GM19395 (cell line): ENCODE results near the gene ICE2.

ENCODE experiments used
- ATAC-seq: cut with Tn5 transposase; IDR thresholded peaks from one replicate; pipeline ENCODE4 v1.9.1; 2021; ENCODE audit warnings: mild to moderate bottlenecking, moderate library complexity; ENCODE audit not compliant: unreplicated experiment

The ICE2 gene

DNA sequence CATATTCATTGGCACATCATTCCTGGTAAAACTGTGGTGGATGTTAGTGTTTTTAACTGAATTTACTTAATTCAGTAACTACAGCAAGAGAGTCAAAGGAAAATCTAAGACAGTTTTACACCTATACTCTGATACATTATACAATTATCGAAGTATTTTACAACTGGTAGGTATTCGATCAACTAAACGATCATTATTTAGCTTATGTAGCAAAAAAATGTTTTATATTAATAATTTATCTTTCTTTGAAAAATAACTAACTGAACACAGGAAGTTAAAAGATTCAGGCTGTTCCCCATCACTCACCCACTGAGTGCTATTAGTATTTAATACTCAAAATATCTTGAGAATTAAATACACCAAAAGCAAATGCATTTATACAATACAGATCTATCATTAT, 21.0 kb downstream of the ICE2 start:
- ATAC-seq, result no peak

DNA sequence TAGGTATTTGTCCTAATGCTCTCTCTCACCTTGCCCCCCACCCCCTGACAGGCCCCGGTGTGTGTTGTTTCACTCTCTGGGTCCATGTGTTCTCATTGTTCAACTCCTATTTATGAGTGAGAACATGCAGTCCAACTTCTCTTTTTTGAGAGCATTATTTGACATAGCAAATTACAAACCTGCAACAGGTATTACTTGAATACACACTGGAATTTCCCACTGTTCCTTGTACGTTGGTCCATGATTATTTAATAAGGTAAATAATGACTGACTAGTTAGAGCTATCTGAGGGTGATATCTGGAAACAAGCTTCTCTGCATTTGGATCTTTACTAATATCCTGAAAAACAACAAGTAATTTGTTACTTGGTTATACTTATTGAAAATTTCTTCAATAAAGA, 24.1 kb downstream of the ICE2 start:
- ATAC-seq, result no peak

DNA sequence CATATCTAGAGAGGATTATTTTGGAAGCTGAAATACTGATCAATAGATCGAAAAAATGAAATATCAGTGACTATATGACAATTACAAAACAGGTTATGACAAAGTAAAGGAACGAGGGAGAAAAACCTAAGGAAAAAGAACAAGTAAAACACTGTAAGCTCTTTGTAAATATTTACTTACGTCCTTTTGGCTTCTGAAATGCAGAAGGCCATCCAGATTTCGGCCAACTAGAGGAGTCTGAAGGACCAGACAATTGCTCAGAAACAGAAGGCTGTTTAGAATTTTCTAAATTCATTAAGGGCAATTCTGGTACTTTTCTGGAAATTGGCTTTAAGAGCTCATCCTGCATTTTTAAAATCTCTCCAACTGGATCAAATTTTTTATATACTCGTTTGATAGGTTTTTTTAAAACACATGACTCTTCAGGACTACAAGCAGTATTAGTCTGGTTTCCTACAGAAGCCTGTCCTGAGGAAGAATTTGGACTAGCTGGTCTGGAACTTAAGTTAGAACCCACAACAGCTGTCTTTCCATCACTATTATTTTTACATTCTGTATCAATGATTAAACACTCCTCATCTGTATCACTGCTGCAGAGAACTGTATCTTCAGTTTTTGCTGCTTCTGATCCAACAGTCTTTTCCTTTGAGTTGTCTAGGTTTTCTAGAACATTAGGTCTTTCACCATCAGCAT, 30.1 kb downstream of the ICE2 start:
- ATAC-seq, result no peak

DNA sequence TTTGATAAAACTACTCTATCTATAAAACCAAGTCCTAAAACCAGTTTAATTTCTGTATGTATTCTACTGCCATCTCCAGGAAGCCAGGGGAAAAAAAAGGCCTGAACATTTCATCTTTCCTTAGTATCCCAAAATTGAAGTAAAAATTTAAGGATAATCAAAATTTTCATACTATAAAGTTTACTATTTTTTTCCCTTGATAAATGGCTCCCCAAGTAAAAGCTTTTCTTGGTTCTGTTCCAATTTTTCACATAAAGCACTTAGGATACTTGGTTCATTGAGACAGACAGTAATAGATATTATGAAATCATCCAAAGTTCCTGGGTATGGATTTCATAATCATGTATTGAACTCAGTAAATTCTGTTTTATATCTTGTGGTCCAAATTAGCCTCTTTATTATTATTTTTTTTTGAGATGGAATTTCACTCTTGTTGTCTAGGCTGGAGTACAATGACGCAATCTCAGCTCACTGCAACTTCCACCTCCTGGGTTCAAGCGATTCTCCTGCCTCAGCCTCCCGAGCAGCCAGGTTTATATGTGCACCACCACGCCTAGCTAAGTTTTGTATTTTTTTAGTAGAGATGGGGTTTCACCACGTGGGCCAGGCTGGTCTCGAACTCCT, 34.5 kb downstream of the ICE2 start:
- no peak for ATAC-seq

DNA sequence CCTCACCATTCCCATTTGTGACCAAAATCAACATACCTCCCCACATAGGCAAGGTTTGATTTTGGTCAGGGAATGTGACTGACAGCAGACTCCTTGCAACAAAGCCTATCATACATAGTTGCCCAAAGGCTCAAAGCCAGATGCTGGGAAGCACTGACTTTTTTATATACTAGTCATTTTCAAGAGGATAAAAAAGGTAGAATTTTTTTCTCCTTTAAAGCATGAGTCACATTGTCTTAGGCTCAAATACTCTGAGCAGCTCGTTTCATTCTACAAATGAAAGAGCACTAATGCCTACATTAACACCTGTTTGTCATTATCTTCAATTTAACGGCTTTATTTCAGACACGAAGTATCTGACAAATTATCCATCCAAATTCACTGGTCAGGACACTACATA, 36.2 kb downstream of the ICE2 start:
- no peak for ATAC-seq

DNA sequence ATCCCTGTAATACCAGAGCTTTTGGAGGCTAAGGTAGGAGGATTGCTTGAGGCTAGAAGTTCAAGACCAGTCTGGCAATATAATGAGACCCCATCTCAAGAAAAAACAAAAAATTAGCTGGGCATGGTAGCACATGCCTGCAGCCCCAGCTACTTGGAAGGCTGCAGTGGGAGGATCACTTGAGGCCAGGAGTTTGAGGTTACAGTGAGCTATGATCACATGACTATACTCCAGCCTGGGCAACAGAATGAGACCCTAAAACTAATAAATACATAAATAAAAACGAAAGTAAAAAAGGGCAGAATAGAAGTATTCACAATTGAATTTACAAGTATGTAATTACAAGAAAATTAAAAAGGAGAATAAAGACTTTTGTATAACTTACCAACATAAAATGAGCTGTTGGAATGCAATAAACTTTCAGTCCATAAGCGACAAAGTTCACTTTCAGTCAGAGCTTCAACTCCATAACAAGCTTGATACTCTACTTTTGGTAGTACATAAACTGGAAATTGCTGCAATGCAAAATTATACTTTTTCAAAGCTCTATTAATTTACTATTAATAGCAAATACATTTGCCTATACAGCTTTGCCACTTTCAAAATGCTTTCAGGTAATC, 36.8 kb downstream of the ICE2 start:
- ATAC-seq, result no peak

DNA sequence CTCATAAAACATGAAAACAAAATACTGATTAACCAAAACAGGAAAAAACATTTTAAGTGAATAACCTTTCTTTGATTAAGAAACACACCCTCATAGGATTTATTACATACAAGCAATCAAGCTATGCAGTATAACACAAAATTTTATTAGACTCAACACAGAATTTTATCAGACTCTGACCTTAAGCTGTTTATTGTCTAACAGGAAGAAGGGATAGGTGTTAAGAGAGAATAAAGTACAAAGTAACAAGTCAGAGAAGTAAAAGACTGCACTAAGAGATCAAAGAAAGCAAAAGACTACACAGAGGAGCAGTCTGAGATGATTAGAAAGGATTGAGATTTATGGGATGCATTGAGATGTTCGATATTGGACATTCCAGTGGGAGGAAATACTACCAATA, 37.6 kb downstream of the ICE2 start:
- no peak for ATAC-seq

DNA sequence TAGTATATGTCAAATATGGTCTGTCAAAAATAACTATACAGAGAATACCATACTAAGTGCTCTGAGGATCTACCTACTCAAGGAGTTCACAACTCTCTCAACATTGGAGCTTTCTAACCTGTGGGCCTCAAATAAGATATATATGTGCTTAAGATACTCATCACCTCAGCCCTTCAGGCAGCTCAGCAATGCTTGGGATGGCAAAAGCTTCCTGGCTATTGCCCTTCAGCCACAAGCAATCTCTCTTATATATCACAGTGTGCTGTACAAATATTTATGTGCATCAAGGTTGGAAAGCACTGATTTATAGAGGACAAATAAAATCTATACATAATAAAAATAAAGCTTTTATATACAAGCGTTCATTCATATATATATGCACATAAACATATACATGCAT, 40.3 kb downstream of the ICE2 start:
- ATAC-seq, result no peak

DNA sequence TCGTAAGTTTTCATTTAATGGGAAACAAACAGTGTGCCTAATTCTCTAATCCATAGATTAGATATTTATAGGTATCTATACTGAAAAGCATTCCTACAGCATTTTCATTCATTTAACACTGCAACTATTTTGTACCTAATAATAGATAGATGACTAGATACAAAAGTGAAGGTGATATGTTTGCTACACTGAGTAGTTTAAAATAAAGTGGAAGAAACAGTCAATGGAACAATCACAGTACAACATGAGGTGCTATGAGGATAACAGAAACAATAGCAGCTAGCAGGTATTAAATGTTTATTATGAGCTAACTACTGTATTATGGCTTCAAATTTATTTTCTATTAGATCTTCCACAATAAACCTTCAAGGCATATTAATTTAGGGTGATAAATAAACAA, 50.0 kb downstream of the ICE2 start:
- no peak for ATAC-seq

DNA sequence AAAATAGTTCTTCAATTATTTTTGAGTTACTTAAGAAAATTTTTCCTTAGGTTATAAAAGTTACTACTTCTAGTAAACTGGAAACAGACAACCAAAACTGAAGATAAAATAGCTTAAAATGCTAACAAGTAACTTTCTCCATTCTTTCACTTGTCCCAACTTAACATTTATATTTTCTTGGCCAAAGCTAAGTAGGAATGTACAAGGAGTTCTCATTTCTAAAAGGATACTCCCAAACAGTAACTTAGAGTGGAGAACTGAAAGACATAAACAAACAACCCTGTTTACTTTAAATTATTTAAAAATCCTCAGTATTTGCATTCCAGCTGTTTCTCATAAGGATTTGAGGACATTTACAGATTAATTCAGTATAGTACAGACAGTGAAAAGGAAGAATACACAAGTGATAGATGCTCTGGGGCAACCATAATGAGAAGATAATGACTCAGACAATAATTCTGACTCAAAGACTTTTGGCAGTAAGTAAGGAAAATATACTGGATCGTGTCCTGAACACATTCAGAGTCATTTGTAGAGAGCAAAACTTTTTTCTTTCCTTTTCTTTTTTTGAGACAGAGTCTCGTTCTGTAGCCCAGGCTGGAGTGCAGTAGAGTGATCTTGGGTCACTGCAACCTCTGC, 52.0 kb downstream of the ICE2 start:
- ATAC-seq, result no peak

DNA sequence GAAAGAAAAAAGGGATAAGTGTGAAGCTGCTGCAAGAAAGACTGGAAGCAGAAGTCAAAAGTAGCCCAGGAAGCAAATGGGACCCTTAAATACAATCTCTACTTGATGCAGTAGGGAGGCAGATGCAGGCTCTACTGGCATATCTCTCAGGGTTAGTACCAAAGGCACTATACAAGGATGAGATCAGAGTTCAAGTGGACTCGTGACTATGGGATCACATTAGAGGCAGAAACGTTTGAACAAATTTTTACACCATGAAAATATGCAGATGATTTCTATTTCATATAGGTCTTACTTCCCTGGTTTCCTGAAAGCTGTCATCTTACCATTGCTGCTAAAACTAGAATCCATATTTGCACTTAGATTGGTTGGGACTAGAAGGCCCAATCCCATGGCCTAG, 53.5 kb downstream of the ICE2 start:
- ATAC-seq, result no peak

DNA sequence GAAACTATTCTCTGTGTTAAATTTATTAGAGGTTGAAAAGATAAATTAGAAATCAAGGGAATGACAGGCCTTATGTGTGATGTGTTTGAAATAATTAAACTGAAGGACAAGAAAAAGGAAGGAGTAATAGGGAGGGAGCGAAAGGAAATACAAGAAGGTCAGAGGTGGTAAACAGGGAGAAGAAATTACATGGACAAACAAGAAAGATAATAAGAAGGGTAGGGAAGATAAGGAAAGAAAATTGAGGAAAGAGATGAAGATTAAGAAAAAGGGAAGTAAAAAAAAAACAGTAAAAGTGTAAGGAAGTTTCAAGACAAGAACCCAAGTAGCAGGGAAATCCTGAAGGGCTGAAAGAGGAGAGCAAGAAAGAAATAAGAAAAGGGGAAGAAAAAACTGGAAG, 54.9 kb downstream of the ICE2 start:
- ATAC-seq, result no peak

DNA sequence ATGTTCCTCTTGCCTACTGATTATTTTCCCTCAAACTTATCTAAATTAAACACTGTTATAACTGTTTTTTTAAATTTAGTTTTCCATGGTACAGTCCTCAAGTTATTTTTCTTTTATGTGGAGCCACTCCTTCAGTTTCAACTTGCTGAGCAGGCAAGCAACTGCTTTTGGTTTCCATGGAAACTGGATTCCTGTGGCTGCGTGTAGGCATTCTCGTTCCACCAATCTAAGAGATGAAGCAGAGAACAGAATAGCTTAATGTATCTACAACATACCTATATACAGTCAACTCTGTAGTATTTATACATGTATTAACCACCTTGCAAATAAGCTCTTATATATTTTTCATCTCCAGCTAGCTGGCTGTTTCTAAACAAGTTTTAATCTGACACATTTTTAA, 55.4 kb downstream of the ICE2 start:
- no peak for ATAC-seq

DNA sequence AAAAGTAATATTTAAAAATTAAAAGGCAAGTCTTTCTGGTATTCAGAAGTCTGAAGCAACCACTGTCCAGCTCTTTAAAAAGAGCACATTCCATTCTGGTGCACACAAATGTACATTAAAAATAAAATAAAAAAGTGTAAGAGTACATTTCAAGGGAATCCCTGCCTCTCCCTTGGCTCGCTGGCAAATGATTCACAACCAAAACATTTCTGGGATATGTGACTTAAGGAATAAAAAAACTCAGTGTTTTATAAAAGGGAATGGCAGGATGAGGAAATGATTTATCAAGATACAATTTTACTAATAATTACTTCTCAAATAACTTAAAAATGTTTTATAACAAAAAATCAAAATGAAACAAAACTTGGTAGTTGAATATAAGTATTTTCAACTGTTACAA, 57.4 kb downstream of the ICE2 start:
- no peak for ATAC-seq

DNA sequence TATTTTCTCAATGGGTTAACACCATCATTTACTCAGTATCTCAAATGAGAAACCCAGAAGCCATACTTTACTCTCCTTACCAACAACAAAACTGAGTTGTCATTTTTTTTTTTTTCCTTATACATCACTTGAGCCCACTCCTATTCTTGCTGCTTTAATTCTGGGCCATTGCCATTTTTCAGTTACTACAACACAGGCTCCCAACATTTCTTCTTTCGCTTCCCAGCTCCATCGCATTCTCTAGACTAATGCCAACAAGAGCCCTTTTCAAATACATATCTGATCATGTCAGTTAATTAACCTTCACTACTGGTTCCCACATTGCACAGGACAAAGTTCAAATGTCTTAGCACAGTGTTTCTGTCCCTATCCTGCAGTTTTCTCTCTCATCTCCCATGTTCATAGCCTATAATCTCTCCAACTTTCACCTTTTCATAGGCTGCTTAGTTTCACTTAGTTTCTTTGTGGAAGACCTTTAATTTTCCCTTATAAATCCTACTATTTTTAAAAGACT, 58.7 kb downstream of the ICE2 start:
- ATAC-seq, result no peak

DNA sequence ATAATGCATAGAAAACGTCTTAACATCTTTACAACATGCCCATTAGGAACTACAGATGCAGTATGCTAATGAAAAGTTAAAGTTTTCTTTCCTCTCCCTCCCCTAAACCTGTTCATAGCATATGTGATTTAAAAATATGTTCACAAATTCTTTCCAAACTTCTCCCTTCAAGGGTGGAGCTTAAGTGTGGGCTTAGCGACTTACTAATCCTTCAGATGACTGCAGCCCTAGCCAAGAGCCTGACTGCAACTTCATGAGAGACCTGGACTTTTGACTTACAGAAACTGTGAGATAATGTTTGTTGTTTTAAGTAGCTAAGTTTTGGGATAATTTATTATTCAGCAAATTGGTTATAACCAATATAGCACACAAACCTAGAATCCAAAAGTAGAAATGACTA, 59.2 kb downstream of the ICE2 start:
- ATAC-seq, result no peak

DNA sequence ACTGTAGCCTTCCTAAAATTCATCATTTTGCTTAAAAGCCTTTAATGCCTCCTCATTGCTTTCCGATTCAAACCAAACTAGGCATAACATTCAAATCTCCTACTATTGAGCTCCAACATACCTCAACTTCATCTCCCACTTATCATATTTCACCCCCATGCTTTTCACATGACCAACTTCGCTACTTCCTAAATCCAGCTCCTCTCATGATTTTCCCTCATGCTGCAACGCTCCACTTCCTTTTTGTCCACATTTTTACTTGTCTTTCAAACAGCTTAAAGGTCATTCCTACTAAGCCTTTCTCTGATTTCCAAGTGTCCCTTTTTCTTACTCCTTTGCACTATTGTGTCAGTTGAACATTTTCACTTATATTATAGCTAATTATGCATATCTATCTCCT, 60.8 kb downstream of the ICE2 start:
- no peak for ATAC-seq

DNA sequence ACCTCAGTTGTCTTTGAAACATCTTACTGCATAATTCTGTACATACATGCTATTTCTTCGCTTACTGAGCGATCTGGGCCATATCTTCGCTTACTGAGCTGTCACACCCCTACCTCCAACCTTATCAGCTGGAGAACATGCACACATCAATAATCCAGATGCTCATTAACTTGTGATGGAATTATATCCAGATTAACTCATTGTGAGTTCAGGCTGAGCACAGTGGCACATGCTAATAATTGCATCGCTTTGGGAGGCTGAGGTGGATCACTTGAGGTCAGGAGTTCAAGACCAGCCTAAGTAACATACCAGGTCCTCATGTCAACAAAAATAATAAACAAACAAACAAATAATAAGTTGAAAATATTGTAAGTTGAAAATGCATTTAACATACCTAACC, 61.8 kb downstream of the ICE2 start:
- ATAC-seq, result no peak

DNA sequence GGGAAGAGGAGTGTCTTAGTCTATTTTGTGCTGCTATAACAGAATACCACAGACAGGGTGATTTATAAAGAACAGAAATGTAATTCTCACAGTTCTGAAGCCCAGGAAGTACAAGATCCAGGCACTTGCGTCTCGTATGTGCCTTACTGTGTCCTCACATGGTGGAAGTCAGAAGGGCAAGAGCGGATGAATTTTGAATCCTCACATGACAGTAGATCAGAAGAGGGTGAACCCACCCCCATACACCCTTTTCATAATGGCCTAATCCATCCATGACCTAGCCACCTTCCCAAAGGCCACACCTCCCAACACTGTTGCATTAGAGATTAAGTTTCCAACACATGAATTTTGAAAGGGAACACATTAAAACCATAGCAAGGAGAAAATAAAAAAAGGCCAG, 62.5 kb downstream of the ICE2 start:
- ATAC-seq, result no peak

DNA sequence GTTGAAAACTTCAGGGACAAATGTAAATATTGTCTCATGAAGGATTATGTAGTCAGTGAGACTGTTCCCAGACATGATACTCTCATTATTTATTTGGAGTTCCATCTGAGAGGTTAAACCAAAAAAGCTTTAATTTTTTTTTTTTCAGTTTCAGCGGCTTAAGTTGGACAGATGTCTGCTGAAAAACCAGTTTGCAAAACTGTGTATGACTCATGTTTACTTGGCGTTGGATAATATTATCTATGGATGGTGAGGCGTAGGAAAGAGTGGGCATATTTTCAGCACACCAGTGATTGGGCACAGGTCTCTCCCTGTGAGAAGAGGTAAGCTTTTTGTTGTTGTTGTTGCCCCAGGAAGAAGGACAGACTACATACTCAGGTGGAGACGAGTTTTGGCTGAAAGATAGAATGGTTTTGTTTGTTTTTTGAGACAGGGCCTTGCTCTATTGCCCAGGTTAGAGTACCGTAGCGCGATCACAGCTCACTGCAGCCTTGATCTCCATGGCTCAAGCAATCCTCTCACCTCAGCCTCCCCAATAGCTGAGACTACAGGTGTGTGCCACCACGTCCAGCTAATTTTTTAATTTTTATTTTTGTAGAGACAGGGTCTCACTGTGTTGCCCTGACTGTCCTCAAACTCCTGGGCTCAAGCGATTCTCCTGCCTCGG, 64.8 kb downstream of the ICE2 start:
- ATAC-seq, result no peak

DNA sequence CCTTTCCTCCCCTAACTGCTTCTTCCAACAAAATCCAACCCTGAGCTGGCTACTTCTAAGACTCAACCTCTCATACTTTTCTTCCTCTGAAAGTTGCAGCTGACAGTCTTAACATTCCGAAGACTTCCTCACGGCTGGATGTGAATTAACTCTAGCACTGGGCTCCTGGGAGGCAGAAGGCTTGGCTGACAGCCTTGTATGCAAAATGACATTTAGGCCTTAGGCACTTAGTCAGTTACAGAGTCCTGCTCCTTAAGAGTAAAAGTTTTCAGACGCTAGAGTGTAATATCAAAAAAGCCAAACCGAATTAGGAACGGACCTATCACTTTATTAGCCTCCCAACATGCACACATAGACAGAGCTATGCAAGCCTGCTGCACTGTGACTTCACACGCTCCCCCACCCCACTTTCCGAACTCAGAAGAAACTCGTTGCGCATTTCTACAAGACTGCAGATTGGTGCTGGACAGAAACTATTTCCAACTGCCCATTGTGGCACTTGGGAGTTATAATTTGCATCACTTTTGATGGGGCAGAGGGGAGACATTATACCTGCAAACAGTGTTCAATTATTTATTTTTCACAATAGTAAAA, 65.6 kb downstream of the ICE2 start:
- ATAC-seq, result no peak
